GM18505 (cell line): ENCODE measurements around the gene SYNPO.

Experiments
- ATAC-seq: cut with Tn5 transposase; IDR thresholded peaks from one replicate; pipeline ENCODE4 v1.9.1; 2021; ENCODE audit not compliant: unreplicated experiment
- POLR2A ChIP-seq: IDR thresholded peaks from 4 replicates; pipeline ENCODE4 v1.6.1; 2011; ENCODE audit warnings: borderline replicate concordance; ENCODE audit not compliant: insufficient read depth, insufficient read length; ENCODE audit errors: extremely low read depth

The SYNPO gene

GRCh38 chr5:150706776-150707390 is 66.4 kb downstream of the SYNPO start:
- no peak for ATAC-seq
- no peak for TF ChIP-seq POLR2A
